GM12878 (cell line): Measurements from ENCODE around the gene GPR18. TPM values are rescaled to one million over a fixed set of nuclear protein-coding genes. Genes with fewer than 3 reads are reported as not detected.

ENCODE experiments used
- BCL3 ChIP-seq: IDR thresholded peaks from 2 replicates; pipeline ENCODE4 v1.6.1; 2011; ENCODE audit warnings: borderline replicate concordance, low read depth, mild to moderate bottlenecking, moderate library complexity, low read length; ENCODE audit not compliant: insufficient read depth, poor library complexity, severe bottlenecking
- CREM ChIP-seq: IDR thresholded peaks from 2 replicates; pipeline ENCODE4 v1.6.1; 2014; ENCODE audit warnings: antibody characterized with exemption, low read depth
- EED ChIP-seq: sonication (generic); IDR thresholded peaks from 2 replicates; pipeline ENCODE4 v1.6.1; 2016; ENCODE audit warnings: antibody characterized with exemption, low read depth
- LARP7 ChIP-seq: fragments of 450-650 bp; IDR thresholded peaks from 2 replicates; pipeline ENCODE4 v1.6.1; 2017; ENCODE audit warnings: mild to moderate bottlenecking
- NBN ChIP-seq: fragments of 450-650 bp; IDR thresholded peaks from 2 replicates; pipeline ENCODE4 v1.6.1; 2016
- NKRF ChIP-seq: fragments of 450-650 bp; conservative IDR thresholded peaks from 2 replicates; pipeline ENCODE4 v1.6.1; 2017; ENCODE audit warnings: mild to moderate bottlenecking, moderate library complexity
- PAX8 ChIP-seq: fragments of 450-650 bp; IDR thresholded peaks from 2 replicates; pipeline ENCODE4 v1.6.1; 2017; ENCODE audit warnings: mild to moderate bottlenecking, moderate library complexity
- PML ChIP-seq: IDR thresholded peaks from 2 replicates; pipeline ENCODE4 v1.6.1; 2012; ENCODE audit warnings: low read length, inconsistent platforms
- SMAD1 ChIP-seq: fragments of 450-650 bp; IDR thresholded peaks from 2 replicates; pipeline ENCODE4 v1.6.1; 2018; ENCODE audit warnings: mild to moderate bottlenecking, low read depth; ENCODE audit not compliant: partially characterized antibody
- TBL1XR1 ChIP-seq: IDR thresholded peaks from 2 replicates; pipeline ENCODE4 v1.6.1; 2012; ENCODE audit warnings: low read depth, low read length, improper control_type of control experiment
- TCF12 ChIP-seq: IDR thresholded peaks from 2 replicates; pipeline ENCODE4 v1.6.1; 2011; ENCODE audit warnings: low read depth, mild to moderate bottlenecking, low read length
- ZNF24 ChIP-seq: fragments of 450-650 bp; IDR thresholded peaks from 2 replicates; pipeline ENCODE4 v1.6.1; 2017; ENCODE audit warnings: antibody characterized with exemption, mild to moderate bottlenecking
- polyA plus RNA-seq, 11 experiments: library from polyadenylated mRNA; depleted of rRNA in 4 of 11; unstranded in 6 of 11; stranded (reverse) in 5 of 11; fragments of >200 nt; fragmentation: Nextera tagmentation in 4 of 11; fragmentation: Illumina TruSeq in 1 of 11; extraction: Ambion mirVana in 4 of 11; extraction: Trizol in 1 of 11; gene quantifications; 1 replicate in 1 of 11; 2 replicates in 10 of 11; pipeline versions ENCODE4 v1.2.1 to v1.2.3, GENCODE V29; 2011 to 2016; ENCODE audit warnings: inconsistent platforms in 2 of 11, missing spikeins in 2 of 11, low read depth in 1 of 11
- total RNA-seq, 4 experiments: library from RNA; depleted of rRNA in 3 of 4; stranded (reverse); fragments of >200 nt in 3 of 4; fragmentation: Illumina TruSeq in 1 of 4; extraction: Trizol in 1 of 4; gene quantifications; 2 replicates each; pipeline versions ENCODE4 v1.2.1 to v1.2.3, GENCODE V29; 2013 to 2021
- TF ChIP-seq, protein P1 (sequence below): fragments of 450-650 bp; IDR thresholded peaks from 2 replicates; pipeline ENCODE4 v1.6.1; 2016; ENCODE audit warnings: mild to moderate bottlenecking
- TF ChIP-seq, protein P2 (sequence below): IDR thresholded peaks from 2 replicates; pipeline ENCODE4 v1.6.1; 2012; ENCODE audit warnings: low read depth, low read length, improper control_type of control experiment
- TF ChIP-seq, protein P3 (sequence below): IDR thresholded peaks from 2 replicates; pipeline ENCODE4 v1.6.1; 2012; ENCODE audit warnings: improper control_type of control experiment, low read depth, low read length; ENCODE audit not compliant: insufficient replicate concordance
- TF ChIP-seq, protein P4 (sequence below), 3 experiments: IDR thresholded peaks in 2 of 3; conservative IDR thresholded peaks in 1 of 3; 2 replicates each; pipeline ENCODE4 v1.5.1; 2011; ENCODE audit warnings: low read depth in 3 of 3, low read length in 3 of 3, mild to moderate bottlenecking in 3 of 3, control low read depth in 2 of 3, moderate library complexity in 2 of 3, inconsistent platforms in 1 of 3, mixed read lengths in 1 of 3; ENCODE audit not compliant: control insufficient read depth in 2 of 3, insufficient read depth in 1 of 3; ENCODE audit errors: extremely low read depth in 1 of 3

GPR18 gene
- total and polyA plus RNA-seq, 10 of the 15 experiments (the other 5 are each of a cell fraction or from before 2014, with no cell fraction given), result 3.3 to 12.9 (median 5.2) TPM

- TF ChIP-seq BCL3 (peak; percentile 96), NKRF (no peak), TBL1XR1 (peak; percentile 98), EED (peak; percentile 75), CREM (peak; percentile 81), PAX8 (no peak), TCF12 (peak; percentile 61; the same call in 1 of the 2 replicates), NBN (peak; percentile 88; the same call in 1 of the 2 replicates), PML (peak; percentile 67; the same call in 1 of the 2 replicates), ZNF24 (peak; percentile 89), SMAD1 (peak; percentile 78), LARP7 (peak; percentile 27; the same call in 1 of the 2 replicates)
- TF ChIP-seq, protein P1, sequence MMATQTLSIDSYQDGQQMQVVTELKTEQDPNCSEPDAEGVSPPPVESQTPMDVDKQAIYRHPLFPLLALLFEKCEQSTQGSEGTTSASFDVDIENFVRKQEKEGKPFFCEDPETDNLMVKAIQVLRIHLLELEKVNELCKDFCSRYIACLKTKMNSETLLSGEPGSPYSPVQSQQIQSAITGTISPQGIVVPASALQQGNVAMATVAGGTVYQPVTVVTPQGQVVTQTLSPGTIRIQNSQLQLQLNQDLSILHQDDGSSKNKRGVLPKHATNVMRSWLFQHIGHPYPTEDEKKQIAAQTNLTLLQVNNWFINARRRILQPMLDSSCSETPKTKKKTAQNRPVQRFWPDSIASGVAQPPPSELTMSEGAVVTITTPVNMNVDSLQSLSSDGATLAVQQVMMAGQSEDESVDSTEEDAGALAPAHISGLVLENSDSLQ, result peak; percentile 47; the same call in 1 of the 2 replicates
- TF ChIP-seq, protein P2, sequence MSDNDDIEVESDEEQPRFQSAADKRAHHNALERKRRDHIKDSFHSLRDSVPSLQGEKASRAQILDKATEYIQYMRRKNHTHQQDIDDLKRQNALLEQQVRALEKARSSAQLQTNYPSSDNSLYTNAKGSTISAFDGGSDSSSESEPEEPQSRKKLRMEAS, result no peak
- TF ChIP-seq, protein P3, sequence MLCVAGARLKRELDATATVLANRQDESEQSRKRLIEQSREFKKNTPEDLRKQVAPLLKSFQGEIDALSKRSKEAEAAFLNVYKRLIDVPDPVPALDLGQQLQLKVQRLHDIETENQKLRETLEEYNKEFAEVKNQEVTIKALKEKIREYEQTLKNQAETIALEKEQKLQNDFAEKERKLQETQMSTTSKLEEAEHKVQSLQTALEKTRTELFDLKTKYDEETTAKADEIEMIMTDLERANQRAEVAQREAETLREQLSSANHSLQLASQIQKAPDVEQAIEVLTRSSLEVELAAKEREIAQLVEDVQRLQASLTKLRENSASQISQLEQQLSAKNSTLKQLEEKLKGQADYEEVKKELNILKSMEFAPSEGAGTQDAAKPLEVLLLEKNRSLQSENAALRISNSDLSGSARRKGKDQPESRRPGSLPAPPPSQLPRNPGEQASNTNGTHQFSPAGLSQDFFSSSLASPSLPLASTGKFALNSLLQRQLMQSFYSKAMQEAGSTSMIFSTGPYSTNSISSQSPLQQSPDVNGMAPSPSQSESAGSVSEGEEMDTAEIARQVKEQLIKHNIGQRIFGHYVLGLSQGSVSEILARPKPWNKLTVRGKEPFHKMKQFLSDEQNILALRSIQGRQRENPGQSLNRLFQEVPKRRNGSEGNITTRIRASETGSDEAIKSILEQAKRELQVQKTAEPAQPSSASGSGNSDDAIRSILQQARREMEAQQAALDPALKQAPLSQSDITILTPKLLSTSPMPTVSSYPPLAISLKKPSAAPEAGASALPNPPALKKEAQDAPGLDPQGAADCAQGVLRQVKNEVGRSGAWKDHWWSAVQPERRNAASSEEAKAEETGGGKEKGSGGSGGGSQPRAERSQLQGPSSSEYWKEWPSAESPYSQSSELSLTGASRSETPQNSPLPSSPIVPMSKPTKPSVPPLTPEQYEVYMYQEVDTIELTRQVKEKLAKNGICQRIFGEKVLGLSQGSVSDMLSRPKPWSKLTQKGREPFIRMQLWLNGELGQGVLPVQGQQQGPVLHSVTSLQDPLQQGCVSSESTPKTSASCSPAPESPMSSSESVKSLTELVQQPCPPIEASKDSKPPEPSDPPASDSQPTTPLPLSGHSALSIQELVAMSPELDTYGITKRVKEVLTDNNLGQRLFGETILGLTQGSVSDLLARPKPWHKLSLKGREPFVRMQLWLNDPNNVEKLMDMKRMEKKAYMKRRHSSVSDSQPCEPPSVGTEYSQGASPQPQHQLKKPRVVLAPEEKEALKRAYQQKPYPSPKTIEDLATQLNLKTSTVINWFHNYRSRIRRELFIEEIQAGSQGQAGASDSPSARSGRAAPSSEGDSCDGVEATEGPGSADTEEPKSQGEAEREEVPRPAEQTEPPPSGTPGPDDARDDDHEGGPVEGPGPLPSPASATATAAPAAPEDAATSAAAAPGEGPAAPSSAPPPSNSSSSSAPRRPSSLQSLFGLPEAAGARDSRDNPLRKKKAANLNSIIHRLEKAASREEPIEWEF, result peak; percentile 88
- TF ChIP-seq, protein P4, sequence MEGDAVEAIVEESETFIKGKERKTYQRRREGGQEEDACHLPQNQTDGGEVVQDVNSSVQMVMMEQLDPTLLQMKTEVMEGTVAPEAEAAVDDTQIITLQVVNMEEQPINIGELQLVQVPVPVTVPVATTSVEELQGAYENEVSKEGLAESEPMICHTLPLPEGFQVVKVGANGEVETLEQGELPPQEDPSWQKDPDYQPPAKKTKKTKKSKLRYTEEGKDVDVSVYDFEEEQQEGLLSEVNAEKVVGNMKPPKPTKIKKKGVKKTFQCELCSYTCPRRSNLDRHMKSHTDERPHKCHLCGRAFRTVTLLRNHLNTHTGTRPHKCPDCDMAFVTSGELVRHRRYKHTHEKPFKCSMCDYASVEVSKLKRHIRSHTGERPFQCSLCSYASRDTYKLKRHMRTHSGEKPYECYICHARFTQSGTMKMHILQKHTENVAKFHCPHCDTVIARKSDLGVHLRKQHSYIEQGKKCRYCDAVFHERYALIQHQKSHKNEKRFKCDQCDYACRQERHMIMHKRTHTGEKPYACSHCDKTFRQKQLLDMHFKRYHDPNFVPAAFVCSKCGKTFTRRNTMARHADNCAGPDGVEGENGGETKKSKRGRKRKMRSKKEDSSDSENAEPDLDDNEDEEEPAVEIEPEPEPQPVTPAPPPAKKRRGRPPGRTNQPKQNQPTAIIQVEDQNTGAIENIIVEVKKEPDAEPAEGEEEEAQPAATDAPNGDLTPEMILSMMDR (IDR thresholded peaks at IDR 0.05 in 2 of 3, conservative IDR thresholded peaks at IDR 0.05 in 1 of 3; ENCODE audit: control insufficient read depth in 2 of 3, extremely low read depth in 1 of 3, insufficient read depth in 1 of 3, low read depth in 3 of 3, low read length in 3 of 3), result no peak
Observed at GRCh38 chr13:99228737-99229691, 29.2 kb downstream of the GPR18 start (continued).
